A549 (cell line): ENCODE measurements around the gene DYNC2H1.

ENCODE experiments used
- CTCF ChIP-seq: fragments of >200 bp; sonication (Bioruptor Twin); formaldehyde crosslinking; IDR thresholded peaks from 3 replicates; pipeline ENCODE4 v1.5.1; 2016
- ELK1 ChIP-seq: fragments of 150-350 bp; IDR thresholded peaks from 2 replicates; pipeline ENCODE4 v1.6.1; 2014; ENCODE audit warnings: low read depth, mild to moderate bottlenecking, low read length
- REST ChIP-seq: fragments of 200-600 bp; sonication (generic); IDR thresholded peaks from 2 replicates; pipeline ENCODE4 v1.6.1; 2016; ENCODE audit warnings: antibody characterized with exemption, mild to moderate bottlenecking, moderate library complexity
- RNF2 ChIP-seq: fragments of 200-600 bp; sonication (generic); IDR thresholded peaks from 2 replicates; pipeline ENCODE4 v1.6.1; 2016; ENCODE audit warnings: low read depth, mild to moderate bottlenecking, antibody characterized with exemption, moderate library complexity, borderline replicate concordance
- USF2 ChIP-seq: fragments of 450-650 bp; IDR thresholded peaks from 2 replicates; pipeline ENCODE4 v1.6.1; 2014; ENCODE audit warnings: antibody characterized with exemption

GRCh38 chr11:103464420-103464819 lies 355.2 kb downstream of the DYNC2H1 start:
- no peak for TF ChIP-seq USF2
- TF ChIP-seq ELK1, result no peak
- TF ChIP-seq CTCF, result no peak
- no peak for TF ChIP-seq RNF2
- no peak for TF ChIP-seq REST
